Hepatocyte (in vitro differentiated cells): ENCODE measurements around the gene SHKBP1.

Experiments
- CTCF ChIP-seq: fragments of 200-600 bp; sonication (generic); IDR thresholded peaks from 2 replicates; pipeline ENCODE4 v1.5.1; 2016; ENCODE audit warnings: antibody characterized with exemption, mild to moderate bottlenecking; ENCODE audit not compliant: poor library complexity
- EZH2 ChIP-seq: fragments of 200-600 bp; sonication (generic); IDR thresholded peaks from 2 replicates; pipeline ENCODE4 v1.6.1; 2016; ENCODE audit warnings: antibody characterized with exemption, mild to moderate bottlenecking, borderline replicate concordance

GRCh38 chr19:40605216-40605971 is 28.7 kb downstream of the SHKBP1 start:
- peak; percentile 41 for TF ChIP-seq CTCF
- no peak for TF ChIP-seq EZH2
